HCEC 1CT (cell line): ENCODE results near the gene ASTN2.
"Not testable (repeated sequence)": the region's sequence is repeated elsewhere in the genome, so short reads cannot be mapped to it uniquely, and the experiment has no call there.

Experiments
- DNase-seq: peaks from one replicate; pipeline ENCODE4 v3.0.0-alpha.2; 2017

ASTN2 gene

DNA sequence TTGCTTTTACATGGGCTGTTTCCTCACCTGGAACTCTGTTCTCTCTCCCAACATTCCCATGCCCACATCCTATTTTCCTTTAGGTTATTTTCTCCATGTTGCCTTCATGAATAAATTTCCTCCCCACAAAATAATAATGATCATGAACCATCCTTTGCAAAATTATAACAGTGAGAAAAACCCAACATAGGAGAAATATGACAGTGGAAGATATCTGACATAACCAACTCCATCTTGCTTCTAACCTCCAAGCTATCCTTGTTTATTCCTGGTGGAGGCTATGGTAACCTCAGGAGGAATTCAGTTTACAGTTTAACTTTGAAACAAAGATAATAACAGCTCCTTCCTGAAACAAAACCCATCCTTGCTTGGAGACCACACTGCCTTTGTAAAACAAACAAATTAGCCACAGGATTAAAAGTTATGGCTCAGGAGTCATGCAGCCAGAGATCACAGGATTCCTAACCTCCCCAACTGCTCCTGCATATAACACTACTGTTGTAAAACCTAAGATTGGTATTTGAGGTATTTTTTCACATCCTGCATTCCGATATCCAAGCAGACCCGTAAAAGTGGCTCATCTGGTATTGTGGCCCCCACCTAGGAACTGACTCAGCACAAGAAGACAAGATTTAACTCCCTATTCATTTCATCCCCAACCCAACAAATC lies 515.4 kb downstream of the ASTN2 start:
- no peak for DNase-seq

GRCh38 chr9:116898131-116898530 lies 516.7 kb downstream of the ASTN2 start:
- DNase-seq = not testable (repeated sequence)

GRCh38 chr9:116897201-116897600 lies 517.7 kb downstream of the ASTN2 start:
- no peak for DNase-seq

GRCh38 chr9:116895961-116896360 lies 518.9 kb downstream of the ASTN2 start:
- no peak for DNase-seq

- DNase-seq = no peak
These were observed 523.4 kb downstream of the ASTN2 start for GRCh38 chr9:116891424-116891823.

- not testable (repeated sequence) for DNase-seq
These were observed 526.4 kb downstream of the ASTN2 start for GRCh38 chr9:116888476-116888875.

GRCh38 chr9:116888066-116888465 lies 526.8 kb downstream of the ASTN2 start:
- DNase-seq = no peak

- DNase-seq = no peak
These were observed 531.2 kb downstream of the ASTN2 start for GRCh38 chr9:116883676-116884075.

DNA sequence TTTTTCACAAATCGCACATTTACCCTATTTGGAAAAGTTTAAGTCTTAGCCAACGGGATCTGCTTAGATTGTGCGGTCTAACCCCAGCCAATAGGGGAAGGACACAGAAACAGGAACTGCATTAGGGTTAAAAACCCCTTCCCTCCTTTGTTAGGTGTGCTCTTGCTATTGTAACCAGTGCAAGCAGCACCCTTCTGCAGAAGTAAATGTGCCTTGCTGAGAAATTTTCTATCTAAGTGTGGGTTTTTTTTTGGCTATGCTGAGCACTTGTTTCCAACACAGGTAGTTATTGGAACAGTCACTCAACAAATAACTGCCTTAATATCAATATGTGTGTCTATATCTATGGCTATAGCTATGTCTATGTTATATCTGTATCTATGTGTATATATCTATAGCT lies 537.8 kb downstream of the ASTN2 start:
- DNase-seq = no peak

DNA sequence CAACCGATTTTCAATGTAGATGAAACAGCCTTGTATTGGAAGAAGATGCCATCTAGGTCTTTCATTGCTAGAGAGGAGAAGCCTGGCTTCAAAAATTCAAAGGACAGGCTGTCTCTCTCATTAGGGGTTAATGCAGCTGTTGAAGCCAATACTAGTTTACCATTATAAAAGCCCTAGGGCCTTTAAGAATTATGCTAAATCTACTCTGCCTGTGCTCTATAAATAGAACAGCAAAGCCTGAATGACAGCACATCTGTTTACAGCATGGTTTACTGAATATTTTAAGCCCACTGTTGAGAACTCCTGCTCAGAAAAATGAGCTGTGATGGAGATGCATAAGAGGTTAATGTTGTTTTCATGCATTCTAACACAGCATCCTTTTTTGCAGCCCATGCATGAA lies 539.3 kb downstream of the ASTN2 start:
- no peak for DNase-seq

DNA sequence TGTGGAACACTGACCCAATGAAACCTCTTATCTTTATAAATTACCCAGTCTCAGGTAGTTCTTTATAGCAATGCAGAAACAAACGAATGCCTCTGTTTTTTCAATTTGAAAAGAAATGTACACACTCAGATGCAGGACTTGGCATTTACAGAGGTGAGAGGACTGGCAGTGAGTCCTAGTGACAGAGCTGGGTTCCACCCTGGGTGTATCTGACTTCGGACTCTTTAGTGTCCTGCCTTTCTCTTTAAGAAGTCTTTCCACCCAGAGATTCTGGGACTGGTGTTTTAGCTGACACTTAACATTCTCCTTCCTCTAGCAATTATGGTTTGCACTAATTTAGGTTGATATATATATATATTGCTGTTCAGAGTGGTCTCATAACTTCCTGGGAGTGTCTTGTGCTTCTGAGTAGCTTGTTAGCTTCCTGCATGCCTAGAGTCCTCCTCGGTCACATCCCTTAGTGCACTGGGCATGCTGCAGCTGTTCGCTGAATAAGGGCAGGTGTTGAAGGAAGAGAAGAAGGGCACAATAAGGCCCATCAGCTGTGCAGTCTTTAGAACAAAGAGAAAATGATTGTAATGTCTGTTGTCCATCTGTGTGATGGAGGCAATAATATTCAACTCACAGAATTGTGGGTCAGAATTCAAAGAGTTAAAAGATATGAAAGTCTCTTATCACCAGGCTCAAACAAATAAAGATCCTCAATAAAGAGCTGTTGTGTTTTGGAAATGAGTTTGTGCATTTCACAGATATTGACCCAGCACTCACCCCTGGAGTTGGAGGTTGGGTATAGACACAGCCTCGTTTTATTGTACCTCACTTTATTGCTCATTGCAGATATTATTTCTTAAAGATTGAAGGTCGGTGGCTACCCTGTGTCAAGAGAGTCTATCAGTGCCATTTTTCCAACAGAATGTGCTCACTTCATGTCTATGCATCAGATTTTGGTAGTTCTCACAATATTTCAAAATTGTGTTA lies 540.6 kb downstream of the ASTN2 start:
- DNase-seq = no peak

DNA sequence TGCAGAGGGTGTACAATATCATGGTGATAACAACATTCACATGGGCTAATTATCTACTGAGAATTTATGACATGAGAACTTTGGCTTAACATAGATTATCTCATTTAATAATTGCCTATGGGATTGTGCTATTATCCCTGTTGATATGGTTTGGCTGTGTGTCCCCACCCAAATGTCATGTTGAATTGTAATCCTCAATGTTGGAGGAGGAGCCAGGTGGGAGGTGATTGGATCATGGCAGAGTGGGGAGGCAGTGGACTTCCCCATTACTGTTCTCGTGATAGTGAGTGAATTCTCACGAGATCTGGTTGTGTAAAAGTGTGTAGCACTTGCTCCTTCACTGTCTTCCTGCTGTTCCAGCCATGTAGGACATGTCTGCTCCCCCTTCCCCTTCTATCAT lies 541.4 kb downstream of the ASTN2 start:
- no peak for DNase-seq

GRCh38 chr9:116870566-116870965 lies 544.3 kb downstream of the ASTN2 start:
- no peak for DNase-seq

DNA sequence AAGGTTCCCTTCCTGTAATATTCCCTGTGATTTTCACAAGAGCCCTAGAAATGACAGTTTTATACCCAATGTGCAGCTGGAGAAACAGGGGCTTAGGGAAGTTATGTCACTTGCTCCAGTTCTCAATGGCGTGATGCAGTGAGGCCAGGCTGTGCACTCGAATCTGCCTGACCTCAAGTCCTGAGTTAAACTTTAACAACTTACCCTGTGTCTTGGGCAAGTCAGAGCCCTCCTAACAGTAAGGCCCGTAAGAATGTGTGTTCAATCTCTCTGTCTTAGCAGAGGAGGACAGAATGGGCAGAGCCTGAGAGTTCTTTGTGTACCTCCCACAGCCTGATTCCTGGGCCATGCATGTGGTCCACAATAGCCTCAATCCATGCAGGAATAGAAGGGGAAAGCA lies 546.7 kb downstream of the ASTN2 start:
- no peak for DNase-seq

- DNase-seq = no peak
These were observed 553.5 kb downstream of the ASTN2 start for GRCh38 chr9:116861321-116861720.

GRCh38 chr9:116860509-116861120 lies 554.2 kb downstream of the ASTN2 start:
- peak; percentile 5 for DNase-seq

DNA sequence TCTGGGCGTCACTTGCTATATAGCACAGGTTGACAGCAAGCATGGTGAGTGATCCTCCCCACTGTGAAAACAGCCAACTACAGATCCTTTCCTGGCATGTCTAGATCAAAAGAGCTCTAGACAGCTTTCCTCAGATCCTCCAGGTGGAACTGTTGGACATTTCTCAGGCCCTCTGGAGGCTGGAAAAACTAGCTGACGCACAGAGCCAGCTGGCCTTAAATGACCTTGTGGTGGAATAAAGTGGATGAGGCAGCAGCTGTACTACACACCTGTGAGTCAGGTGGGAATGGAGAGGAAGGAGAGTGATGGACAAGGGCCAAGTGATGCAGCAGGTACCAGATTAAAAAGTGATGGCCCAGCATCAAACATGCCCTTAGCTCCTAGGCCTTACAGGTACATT lies 555.1 kb downstream of the ASTN2 start:
- DNase-seq = no peak

DNA sequence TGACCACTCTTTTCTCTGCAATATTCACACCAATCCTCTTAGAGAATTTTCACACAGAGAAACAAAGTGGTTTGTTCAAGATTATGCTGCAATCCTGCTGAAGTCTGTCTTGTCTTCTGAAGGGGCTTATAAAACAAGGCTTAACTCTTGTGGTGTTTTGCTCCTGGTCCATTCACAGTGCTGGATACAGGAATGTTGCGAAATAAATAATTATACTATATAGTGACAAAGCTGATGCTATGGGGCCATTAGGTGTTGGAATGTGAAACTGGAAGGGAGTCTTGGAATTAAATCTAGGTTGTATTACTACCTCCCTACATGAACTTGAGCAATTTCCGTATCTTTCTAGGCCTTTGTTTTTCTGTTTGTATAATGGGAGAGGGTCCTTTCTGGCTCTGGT lies 557.5 kb downstream of the ASTN2 start:
- DNase-seq = no peak

DNA sequence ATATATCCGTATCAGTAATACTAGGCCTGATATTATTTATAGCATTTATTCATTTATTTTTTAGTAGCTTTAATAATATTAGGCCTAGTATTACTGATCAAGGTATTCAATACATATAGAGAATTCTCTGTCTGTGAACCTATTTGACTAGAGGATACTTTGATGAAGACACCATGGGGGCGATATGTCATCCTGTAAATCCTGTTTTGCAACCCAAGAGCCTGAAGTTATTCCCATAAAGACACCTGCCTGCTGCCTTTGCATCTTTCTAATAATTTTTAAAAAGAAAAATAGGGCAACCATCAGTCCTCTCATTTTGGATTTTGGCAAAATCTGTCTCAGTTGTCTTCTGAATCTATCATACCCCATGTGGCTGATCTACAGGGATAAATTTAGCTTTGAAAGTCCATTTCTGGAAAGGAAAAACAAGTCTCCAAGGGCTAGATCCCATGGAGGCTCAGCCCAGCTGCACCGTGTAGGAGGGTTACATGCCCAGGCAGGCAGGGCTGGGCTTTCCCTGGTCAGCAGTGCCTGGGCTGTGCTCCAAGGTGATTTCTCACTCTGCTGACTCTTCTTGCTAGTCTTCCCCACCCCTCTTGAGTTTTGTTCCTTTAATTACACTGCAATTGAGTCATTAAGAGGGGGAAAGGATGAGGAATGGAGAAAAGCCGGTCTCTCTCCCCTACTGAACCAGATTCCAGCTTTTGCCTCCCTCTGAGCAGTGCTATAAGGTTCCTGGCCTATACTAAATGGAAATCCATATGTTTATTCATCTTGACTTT lies 558.8 kb downstream of the ASTN2 start:
- DNase-seq = no peak

DNA sequence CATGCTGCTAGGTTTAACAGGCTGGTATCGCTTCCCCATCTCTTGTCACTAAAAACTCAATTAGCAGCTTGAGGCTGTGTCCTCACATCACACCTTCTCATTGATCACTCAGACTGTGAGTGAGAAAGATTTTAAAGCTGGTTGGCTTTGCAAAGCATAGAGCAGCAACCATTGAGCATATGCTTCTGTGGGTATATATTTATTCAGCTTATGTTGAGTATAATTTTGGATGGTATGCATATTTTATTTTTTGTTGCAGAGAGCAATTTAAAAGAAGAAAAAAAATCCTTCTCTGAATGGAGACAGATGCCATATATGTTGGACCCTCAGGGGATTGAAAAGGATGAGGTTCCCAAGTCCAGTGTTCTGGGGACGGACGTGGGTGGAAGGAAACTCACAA lies 565.1 kb downstream of the ASTN2 start:
- no peak for DNase-seq

- DNase-seq = no peak
These were observed 570.2 kb downstream of the ASTN2 start for GRCh38 chr9:116844621-116845020.

DNA sequence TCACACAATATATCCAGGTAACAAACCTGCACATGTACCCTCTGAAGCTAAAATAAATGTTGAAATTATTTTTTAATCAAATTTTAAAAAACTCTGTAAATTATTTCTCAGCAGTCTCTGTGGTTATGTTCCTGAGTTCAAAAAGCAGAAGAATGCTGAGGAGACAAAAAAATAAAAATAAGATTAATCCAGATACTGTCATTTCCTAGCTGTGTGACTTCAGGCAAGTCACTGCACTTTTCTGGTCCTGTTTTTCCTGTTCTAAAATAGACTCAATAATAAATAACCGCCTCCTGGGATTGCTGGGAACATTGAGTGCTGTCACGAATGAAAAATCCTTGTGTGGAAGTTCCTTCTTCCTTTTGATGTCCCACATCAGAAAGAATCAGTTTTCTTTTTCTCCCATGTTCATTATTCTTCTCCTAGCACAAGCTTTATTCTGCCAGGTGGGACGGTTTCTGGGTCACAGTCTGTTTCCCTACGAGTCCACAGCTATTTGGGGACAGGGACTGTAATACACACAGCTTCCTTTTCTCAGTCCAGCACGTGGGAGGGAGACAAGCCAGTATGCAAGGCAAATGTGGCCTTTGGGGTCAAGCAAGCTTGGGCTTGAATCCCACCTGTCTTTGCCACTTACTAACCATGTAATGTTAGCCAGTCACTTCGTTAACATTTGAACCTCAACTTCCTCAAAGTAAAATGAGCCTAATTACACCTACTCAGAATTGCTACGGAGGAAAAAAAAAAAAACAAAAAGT lies 570.8 kb downstream of the ASTN2 start:
- DNase-seq = no peak
